Right lobe of liver (tissue), 4 donors: ENCODE measurements around the gene DCBLD2.

ENCODE experiments used
- CTCF ChIP-seq, 4 donors: fragments of 200-600 bp in 3 of 4; fragments of 450-650 bp in 1 of 4; IDR thresholded peaks; one replicate each; pipeline versions ENCODE4 v1.5.1 to v1.8.0; 2016 to 2022; ENCODE audit warnings: antibody characterized with exemption in 4 of 4, mild to moderate bottlenecking in 2 of 4
- POLR2A ChIP-seq: fragments of 450-650 bp; IDR thresholded peaks from one replicate; pipeline ENCODE4 v1.6.1; 2017; ENCODE audit warnings: antibody characterized with exemption, mild to moderate bottlenecking
- donor health status: DM: no; HTN: no; CAD: no.
- donor health status: DM: no; HTN: no; CAD: no.
- donor health status: DM: no; HTN: yes; CAD: no.

- TF ChIP-seq CTCF (IDR thresholded peaks at IDR 0.05) (no peak), POLR2A (no peak)
Observed at GRCh38 chr3:98902351-98902740, 851 bp upstream of the DCBLD2 start.
